GM18951 (cell line): ENCODE data around the gene SNCAIP.
"Not testable (repeated sequence)": the region's sequence is repeated elsewhere in the genome, so short reads cannot be mapped to it uniquely, and the experiment has no call there.

Experiments
- POLR2A ChIP-seq: IDR thresholded peaks from 4 replicates; pipeline ENCODE4 v1.6.1; 2011; ENCODE audit warnings: mild to moderate bottlenecking; ENCODE audit not compliant: insufficient read length, insufficient read depth; ENCODE audit errors: extremely low read depth
- in situ Hi-C: fragments of 300-500 bp; cut with MboI; formaldehyde crosslinking; loops from one replicate; pipeline ENCODE4 v1.12.0; 2022; ENCODE audit warnings: low sequenced_read_pairs, mixed read lengths, inconsistent platforms; ENCODE audit not compliant: unreplicated experiment

SNCAIP gene

DNA sequence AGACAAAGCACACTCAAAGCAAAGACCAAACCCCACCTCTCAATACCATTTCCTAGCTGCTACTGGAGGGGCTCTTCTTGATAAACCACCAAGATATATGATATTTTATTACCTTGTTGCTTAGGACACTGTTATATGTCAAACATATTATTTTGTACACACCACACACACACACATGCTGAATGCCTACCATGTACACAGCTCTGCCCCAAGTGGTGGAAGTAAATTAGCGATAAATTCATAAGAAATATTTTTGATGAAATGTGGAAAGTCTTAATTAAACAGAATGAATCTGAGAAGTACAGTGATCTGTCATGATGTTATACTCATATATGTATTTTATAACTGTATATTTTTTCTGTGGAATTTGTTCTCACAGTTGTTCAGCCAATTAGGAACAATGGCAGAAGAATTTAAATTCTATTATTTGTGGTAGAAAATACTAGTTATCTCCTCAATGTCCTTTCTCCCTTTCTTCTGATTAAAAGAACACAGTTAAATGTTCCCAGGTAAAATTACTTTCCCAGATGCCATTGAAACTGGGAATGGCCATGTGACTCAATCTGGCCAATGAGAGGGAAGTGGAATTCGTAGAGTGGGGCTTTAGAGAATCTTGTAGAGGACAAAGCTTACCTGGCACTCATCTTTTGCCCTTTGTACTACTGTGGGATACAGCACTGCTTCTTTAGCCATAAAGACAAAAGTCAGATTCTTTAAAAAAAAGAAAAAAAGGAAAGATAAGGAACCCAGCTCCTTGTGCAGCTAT lies 156.5 kb downstream of the SNCAIP start:
- in situ Hi-C loops: no loop called here

DNA sequence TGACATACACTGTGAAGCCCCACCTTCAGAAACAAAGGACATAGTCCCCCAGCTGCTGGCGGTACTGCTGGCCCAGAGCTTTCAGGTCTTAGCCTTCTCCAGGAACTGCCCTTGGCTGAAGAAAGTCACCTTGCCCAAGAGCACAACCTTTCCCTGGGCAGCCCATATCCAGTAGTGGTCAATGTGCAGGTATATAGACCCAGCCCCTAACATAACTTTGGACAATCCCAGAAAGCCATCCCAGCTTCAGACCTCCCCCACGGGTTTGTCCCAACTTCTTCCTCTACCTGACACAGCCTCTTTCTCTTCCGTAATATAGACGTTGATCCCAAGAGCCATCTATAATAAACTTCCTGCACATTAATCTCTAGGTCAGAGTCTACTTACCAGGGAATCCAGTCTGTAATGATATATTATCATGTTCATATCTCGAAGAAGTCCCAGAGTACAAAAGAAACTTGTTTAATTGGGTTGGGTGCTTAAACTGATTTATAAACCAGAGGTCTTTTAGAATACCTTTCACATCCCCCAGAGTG lies 157.4 kb downstream of the SNCAIP start:
- no peak for TF ChIP-seq POLR2A
- in situ Hi-C loops: no loop called here

More for the DNA sequence above, 156.5 kb downstream of the SNCAIP start:
- TF ChIP-seq POLR2A: no peak

DNA sequence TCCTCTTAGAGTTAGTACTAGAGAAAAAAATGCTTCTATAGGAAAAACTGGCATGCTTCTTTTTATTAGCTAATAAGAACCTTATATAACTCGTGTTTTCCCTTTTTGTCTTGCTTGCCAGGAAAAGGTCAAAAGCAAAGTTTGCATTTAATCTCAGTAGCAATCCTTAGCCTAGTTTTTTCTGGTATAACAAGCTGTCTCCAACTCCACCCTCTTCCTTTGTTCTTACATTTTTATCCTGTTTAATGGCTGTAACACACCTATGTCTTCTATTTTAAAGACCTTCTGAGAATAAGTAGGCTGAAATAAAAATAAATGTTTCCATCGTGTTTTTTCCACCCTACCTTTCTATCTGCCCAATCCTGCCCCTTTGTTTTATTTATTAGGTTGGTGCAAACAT lies 158.3 kb downstream of the SNCAIP start:
- in situ Hi-C loops: no loop called here
- TF ChIP-seq POLR2A: no peak

GRCh38 chr5:122471031-122471751 lies 159.2 kb downstream of the SNCAIP start:
- no peak for TF ChIP-seq POLR2A
- in situ Hi-C loops: no loop called here

- in situ Hi-C loops: no loop called here
- no peak for TF ChIP-seq POLR2A
Measured at GRCh38 chr5:122471752-122472061, 159.7 kb downstream of the SNCAIP start.

DNA sequence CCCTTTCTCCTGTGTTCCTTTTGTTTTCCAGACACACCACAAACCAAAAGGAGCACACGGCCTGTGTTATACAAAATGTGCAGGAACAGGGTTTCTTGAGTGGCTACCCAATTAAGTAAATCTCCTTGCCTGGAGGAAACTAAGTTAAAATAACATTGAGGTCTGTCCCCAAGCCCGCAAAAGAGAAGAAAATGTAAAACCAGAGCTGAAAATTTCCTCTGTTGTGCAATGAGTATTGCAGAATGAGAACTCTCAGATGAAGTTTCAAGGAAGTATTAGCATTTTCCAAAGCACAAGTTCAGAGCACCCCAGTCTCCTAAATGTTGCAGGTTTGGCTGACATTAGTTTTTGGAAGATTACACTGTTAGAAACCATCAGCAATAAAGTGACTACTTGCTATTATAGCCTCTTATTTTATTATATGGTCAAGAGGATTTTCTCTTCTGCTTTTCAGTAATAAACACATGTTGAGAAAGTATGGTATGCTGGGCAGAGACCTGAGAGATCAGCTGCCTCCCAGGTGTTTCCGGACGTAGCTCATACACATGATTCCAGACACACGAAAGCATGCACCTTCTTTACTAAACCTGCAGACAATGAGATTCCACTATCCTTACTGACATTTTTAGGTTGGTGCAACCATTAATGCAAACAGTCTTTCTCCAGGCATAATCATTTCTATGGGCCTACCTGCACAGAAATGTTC lies 161.3 kb downstream of the SNCAIP start:
- in situ Hi-C loops: no loop called here
- TF ChIP-seq POLR2A: no peak

- in situ Hi-C loops: no loop called here
- no peak for TF ChIP-seq POLR2A
Measured at GRCh38 chr5:122473941-122474340, 161.9 kb downstream of the SNCAIP start.

GRCh38 chr5:122478741-122479442 lies 166.9 kb downstream of the SNCAIP start:
- TF ChIP-seq POLR2A: no peak
- in situ Hi-C loops: no loop called here

DNA sequence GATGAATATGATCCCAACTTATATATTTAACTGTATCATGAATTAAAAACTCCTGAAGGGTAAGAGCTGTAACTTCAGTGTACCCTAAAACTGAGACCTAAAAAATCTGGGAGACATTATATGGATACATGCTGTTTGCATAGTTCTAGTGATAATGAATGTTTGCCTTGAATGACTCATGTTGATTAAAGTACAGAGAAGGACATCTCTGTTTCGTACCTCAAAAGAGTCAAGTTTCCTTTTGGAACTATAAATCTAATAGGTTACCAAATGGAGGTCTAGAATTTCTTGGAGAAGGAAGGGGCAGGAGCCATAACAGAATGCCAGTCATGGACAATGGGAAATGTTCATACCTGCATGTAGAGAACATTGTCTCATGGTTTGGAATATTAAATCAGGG lies 168.1 kb downstream of the SNCAIP start:
- no peak for TF ChIP-seq POLR2A
- in situ Hi-C loops: no loop called here

- in situ Hi-C loops: no loop called here
Measured at GRCh38 chr5:122484103-122484502, 172.1 kb downstream of the SNCAIP start.

DNA sequence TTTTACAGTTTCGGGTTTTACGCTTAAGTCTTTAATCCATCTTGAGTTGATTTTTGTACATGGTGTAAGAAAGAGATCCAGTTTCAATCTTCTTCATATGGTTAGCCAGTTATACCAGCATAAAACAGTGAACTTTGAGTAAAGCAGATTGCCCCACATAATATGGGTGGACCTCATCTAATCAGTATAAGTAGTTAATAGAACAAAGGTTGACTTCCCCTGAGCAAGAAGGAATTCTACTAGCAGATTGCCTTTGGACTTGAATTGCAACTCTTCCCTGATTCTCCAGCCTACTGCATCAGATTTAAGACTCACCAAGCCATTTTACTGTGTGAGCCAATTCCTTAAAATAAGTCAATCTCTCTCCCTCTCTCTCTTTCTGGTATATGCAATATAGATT lies 173.2 kb downstream of the SNCAIP start:
- in situ Hi-C loops: no loop called here
- TF ChIP-seq POLR2A: no peak

More at GRCh38 chr5:122484103-122484502, 172.1 kb downstream of the SNCAIP start:
- TF ChIP-seq POLR2A: no peak

DNA sequence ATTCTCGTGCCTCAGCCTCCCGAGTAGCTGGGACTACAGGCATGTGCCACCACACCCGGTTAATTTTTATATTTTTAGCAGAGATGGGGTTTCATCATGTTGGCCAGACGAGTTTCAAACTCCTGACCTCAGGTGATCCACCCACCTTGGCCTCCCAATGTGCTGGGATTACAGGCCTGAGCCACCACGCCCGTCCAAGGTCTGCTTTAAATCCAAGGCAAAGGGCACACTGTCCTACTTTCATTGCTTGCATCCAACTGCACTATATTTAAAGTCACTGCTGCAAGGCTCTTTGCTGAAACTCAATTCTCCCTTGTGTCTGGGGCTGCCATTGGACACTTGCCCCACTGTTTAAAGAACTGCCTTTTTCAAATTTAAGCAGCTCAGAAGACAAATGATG lies 174.6 kb downstream of the SNCAIP start:
- in situ Hi-C loops: not testable (repeated sequence)

DNA sequence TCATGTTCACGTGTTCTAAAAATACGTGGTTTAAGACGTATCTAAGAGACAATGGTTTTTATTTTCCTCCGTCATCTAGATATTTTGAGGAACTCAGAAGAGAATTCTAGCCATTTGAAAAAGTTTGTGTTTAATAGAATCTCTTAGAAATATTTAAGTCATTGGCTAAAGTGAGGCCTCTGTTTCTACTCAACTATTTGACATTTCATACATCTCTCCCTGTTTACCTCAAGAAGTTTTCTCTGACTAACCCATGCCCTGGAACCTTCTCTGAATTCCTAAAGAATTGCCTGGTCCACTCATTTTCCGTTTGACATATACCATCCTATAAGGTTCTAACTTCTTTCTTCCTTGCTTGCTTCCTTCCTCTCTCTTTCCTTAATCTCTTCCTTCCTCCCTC lies 178.7 kb downstream of the SNCAIP start:
- in situ Hi-C loops: no loop called here
- no peak for TF ChIP-seq POLR2A
